ENCODE measurements around the gene TRPM3.

Gene TRPM3

DNA sequence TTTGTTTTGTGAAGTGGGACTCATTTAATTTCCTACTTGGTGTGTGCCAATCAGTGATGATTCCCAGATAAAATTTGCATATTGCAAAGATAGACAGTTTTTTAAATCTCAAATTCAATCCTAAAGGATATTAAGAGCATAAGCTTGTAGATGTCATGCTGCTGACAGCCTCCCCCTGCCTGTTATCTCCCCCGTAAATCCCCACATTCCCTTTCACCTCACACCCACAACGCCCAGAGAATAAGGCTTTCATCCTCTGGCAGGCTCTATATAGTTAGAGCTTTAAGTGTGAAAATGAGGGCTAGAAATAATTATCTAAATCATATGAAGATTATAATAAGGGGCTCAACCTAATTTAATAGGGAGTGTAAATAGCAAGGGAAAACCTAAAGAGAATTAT lies 265.0 kb downstream of the TRPM3 start:
- H3K4me3 ChIP-seq (ENCODE audit: insufficient read length, low read depth) = no peak overlapping the region
- H3K36me3 ChIP-seq (ENCODE audit: insufficient read depth, insufficient read length, low read length) = no peaks in the 10 kb centered on the region
- H3K4me1 ChIP-seq (ENCODE audit: insufficient read depth, insufficient read length) = no peaks in the 10 kb centered on the region
- no peak for TF ChIP-seq SUZ12 (IDR thresholded peaks at IDR 0.05; ENCODE audit: extremely low read depth, insufficient read depth, insufficient read length)
- no peak for TF ChIP-seq ZNF274 (IDR thresholded peaks at IDR 0.05; ENCODE audit: low read depth, low read length)
- no peak for TF ChIP-seq YY1 (IDR thresholded peaks at IDR 0.05; ENCODE audit: insufficient read depth, insufficient read length)
- DNase-seq (ENCODE audit: low read depth, low spot score) = no peak
- H3K9me3 ChIP-seq (ENCODE audit: insufficient read depth, low read length) = no peaks in the 10 kb centered on the region
- no peaks in the 10 kb centered on the region for H3K27me3 ChIP-seq (ENCODE audit: insufficient read depth, insufficient read length)
- no peak overlapping the region for H3K9ac ChIP-seq (ENCODE audit: insufficient read length, low read depth)

DNA sequence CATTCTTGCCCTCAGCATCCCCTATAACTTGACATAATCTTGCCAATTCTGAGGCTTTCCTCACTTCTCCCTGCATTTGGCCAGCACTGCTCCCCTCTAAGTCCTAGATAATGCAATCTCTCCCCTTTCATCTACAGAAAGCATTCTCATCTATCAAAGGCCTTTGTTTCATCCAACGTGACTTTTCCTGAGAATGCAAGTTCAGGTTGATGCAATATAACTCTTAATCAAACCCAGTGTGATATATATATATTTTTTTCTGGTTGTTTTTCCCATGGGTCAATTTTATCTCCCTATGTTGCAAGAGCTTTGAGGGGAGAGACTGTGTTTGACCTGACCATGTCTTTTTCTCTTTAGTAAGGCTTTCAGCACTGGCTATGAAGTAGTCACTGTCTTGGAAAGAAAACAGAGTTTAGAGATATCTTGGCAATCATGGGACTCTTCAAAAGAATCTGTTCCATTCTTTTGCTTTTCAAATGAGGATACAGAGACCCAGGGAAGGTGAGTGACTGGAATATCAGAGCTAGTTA lies 268.6 kb downstream of the TRPM3 start:
- Histone ChIP-seq H3K9ac (ENCODE audit: insufficient read length, low read depth) (no peak overlapping the region), H3K36me3 (ENCODE audit: insufficient read depth, insufficient read length, low read length) (no peaks in the 10 kb centered on the region), H3K27me3 (ENCODE audit: insufficient read depth, insufficient read length) (no peaks in the 10 kb centered on the region), H3K4me3 (ENCODE audit: insufficient read length, low read depth) (no peak overlapping the region), H3K4me1 (ENCODE audit: insufficient read depth, insufficient read length) (no peaks in the 10 kb centered on the region), H3K9me3 (ENCODE audit: insufficient read depth, low read length) (no peaks in the 10 kb centered on the region)
- no peak for DNase-seq (ENCODE audit: low read depth, low spot score)
- TF ChIP-seq ZNF274 (IDR thresholded peaks at IDR 0.05; ENCODE audit: low read depth, low read length) (no peak), YY1 (IDR thresholded peaks at IDR 0.05; ENCODE audit: insufficient read depth, insufficient read length) (no peak)

DNA sequence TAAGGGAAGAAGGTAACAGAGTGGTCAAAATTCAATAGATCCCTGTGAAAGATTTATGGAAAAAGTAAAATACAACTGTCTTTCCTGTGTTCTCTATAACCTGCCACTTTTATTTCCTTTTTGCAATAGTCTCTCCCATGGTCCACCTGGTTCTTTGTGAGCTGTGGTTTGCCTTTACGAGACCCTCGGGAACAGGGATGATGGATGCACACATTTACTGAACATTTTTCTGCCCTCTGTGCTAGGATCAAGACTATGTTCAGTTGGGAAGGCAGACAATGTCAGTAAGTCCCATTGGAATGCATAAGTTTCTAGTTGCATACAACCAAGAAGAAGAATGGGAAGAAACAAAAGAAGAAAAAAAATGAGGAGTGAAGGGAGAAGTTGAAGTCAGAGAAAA lies 281.2 kb downstream of the TRPM3 start:
- no peak for DNase-seq (ENCODE audit: low read depth, low spot score)
- Histone ChIP-seq H3K27me3 (ENCODE audit: insufficient read depth, insufficient read length) (no peaks in the 10 kb centered on the region), H3K36me3 (ENCODE audit: insufficient read depth, insufficient read length, low read length) (no peaks in the 10 kb centered on the region), H3K9ac (ENCODE audit: insufficient read length, low read depth) (no peak overlapping the region), H3K4me3 (ENCODE audit: insufficient read length, low read depth) (no peak overlapping the region), H3K9me3 (ENCODE audit: insufficient read depth, low read length) (no peaks in the 10 kb centered on the region), H3K4me1 (ENCODE audit: insufficient read depth, insufficient read length) (no peaks in the 10 kb centered on the region)
- no peak for TF ChIP-seq ZNF274 (IDR thresholded peaks at IDR 0.05; ENCODE audit: low read depth, low read length)
- no peak for TF ChIP-seq SUZ12 (IDR thresholded peaks at IDR 0.05; ENCODE audit: extremely low read depth, insufficient read depth, insufficient read length)
- TF ChIP-seq YY1 (IDR thresholded peaks at IDR 0.05; ENCODE audit: insufficient read depth, insufficient read length) = no peak

DNA sequence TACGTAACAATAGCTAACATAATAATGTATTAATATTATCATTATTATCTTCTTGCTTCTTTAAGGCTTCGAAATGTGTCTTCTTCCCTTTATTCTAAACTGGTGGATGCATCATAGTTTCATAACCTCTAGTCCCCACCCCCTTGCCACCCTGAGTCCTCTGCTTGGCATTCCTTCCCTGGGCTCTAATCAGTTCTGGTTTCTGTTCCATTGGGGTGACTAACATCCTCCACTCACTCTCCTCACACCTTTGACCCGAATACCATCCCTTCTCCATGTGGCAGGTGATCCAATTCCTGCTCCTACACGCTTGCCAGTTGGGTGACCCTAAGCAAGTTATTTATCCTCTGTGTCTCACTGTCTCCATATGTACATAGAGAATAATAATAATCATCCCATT lies 286.1 kb downstream of the TRPM3 start:
- no peak overlapping the region for H3K9ac ChIP-seq (ENCODE audit: insufficient read length, low read depth)
- DNase-seq (ENCODE audit: low read depth, low spot score) = no peak
- no peak overlapping the region for H3K4me3 ChIP-seq (ENCODE audit: insufficient read length, low read depth)
- no peak for TF ChIP-seq ZNF274 (IDR thresholded peaks at IDR 0.05; ENCODE audit: low read depth, low read length)
- no peak for TF ChIP-seq SUZ12 (IDR thresholded peaks at IDR 0.05; ENCODE audit: extremely low read depth, insufficient read depth, insufficient read length)
- TF ChIP-seq YY1 (IDR thresholded peaks at IDR 0.05; ENCODE audit: insufficient read depth, insufficient read length) = no peak
- no peaks in the 10 kb centered on the region for H3K4me1 ChIP-seq (ENCODE audit: insufficient read depth, insufficient read length)
- no peaks in the 10 kb centered on the region for H3K9me3 ChIP-seq (ENCODE audit: insufficient read depth, low read length)
- H3K36me3 ChIP-seq (ENCODE audit: insufficient read depth, insufficient read length, low read length) = no peaks in the 10 kb centered on the region
- no peaks in the 10 kb centered on the region for H3K27me3 ChIP-seq (ENCODE audit: insufficient read depth, insufficient read length)

- Histone ChIP-seq H3K9me3 (ENCODE audit: insufficient read depth, low read length) (no peaks in the 10 kb centered on the region), H3K36me3 (ENCODE audit: insufficient read depth, insufficient read length, low read length) (no peaks in the 10 kb centered on the region), H3K4me1 (ENCODE audit: insufficient read depth, insufficient read length) (no peaks in the 10 kb centered on the region), H3K9ac (ENCODE audit: insufficient read length, low read depth) (no peak overlapping the region), H3K27me3 (ENCODE audit: insufficient read depth, insufficient read length) (no peaks in the 10 kb centered on the region), H3K4me3 (ENCODE audit: insufficient read length, low read depth) (no peak overlapping the region)
- TF ChIP-seq ZNF274 (IDR thresholded peaks at IDR 0.05; ENCODE audit: low read depth, low read length) (no peak), SUZ12 (IDR thresholded peaks at IDR 0.05; ENCODE audit: extremely low read depth, insufficient read depth, insufficient read length) (no peak)
- no peak for DNase-seq (ENCODE audit: low read depth, low spot score)
These were observed 288.9 kb downstream of the TRPM3 start for GRCh38 chr9:70832492-70832891.

GRCh38 chr9:70830618-70831017 lies 290.8 kb downstream of the TRPM3 start:
- DNase-seq (ENCODE audit: low read depth, low spot score) = no peak
- Histone ChIP-seq H3K9ac (ENCODE audit: insufficient read length, low read depth) (no peak overlapping the region), H3K4me3 (ENCODE audit: insufficient read length, low read depth) (no peak overlapping the region), H3K27me3 (ENCODE audit: insufficient read depth, insufficient read length) (no peaks in the 10 kb centered on the region), H3K36me3 (ENCODE audit: insufficient read depth, insufficient read length, low read length) (no peaks in the 10 kb centered on the region), H3K9me3 (ENCODE audit: insufficient read depth, low read length) (peaks cover 8% of the 10 kb centered on the region; the same call in 1 of the 2 replicates), H3K4me1 (ENCODE audit: insufficient read depth, insufficient read length) (no peaks in the 10 kb centered on the region)
- TF ChIP-seq SUZ12 (IDR thresholded peaks at IDR 0.05; ENCODE audit: extremely low read depth, insufficient read depth, insufficient read length) = no peak
- TF ChIP-seq ZNF274 (IDR thresholded peaks at IDR 0.05; ENCODE audit: low read depth, low read length) = no peak
- no peak for TF ChIP-seq YY1 (IDR thresholded peaks at IDR 0.05; ENCODE audit: insufficient read depth, insufficient read length)

GRCh38 chr9:70829591-70830265 lies 291.7 kb downstream of the TRPM3 start:
- Histone ChIP-seq H3K36me3 (ENCODE audit: insufficient read depth, insufficient read length, low read length) (no peaks in the 10 kb centered on the region), H3K9me3 (ENCODE audit: insufficient read depth, low read length) (peaks cover 16% of the 10 kb centered on the region; the same call in 1 of the 2 replicates), H3K4me1 (ENCODE audit: insufficient read depth, insufficient read length) (no peaks in the 10 kb centered on the region), H3K4me3 (ENCODE audit: insufficient read length, low read depth) (no peak overlapping the region), H3K9ac (ENCODE audit: insufficient read length, low read depth) (no peak overlapping the region), H3K27me3 (ENCODE audit: insufficient read depth, insufficient read length) (no peaks in the 10 kb centered on the region)
- TF ChIP-seq ZNF274 (IDR thresholded peaks at IDR 0.05; ENCODE audit: low read depth, low read length) (no peak), YY1 (IDR thresholded peaks at IDR 0.05; ENCODE audit: insufficient read depth, insufficient read length) (no peak), SUZ12 (IDR thresholded peaks at IDR 0.05; ENCODE audit: extremely low read depth, insufficient read depth, insufficient read length) (no peak)
- no peak for DNase-seq (ENCODE audit: low read depth, low spot score)

Measured in NT2/D1 (cell line).